Activated naive CD8-positive, alpha-beta T cell treated with anti-CD3 and anti-CD28 coated beads, Interleukin-2, amount 50 U/mL, for 24 hours (primary cell): ENCODE results near the gene PHOSPHO1.

Experiments
- ATAC-seq: fragments of 150-1000 bp; cut with Tn5 transposase; one replicate; pipeline ENCODE4 v1.10.0; 2021
- DNase-seq: peaks from one replicate; pipeline ENCODE4 v3.0.0; 2021
- H3K27ac Mint-ChIP-seq: one replicate; pipeline ENCODE4 v1.8.0; 2021; ENCODE audit warnings: mild to moderate bottlenecking, mixed read lengths
- H3K27me3 Mint-ChIP-seq: one replicate; pipeline ENCODE4 v1.8.0; 2021; ENCODE audit warnings: mixed read lengths
- H3K36me3 Mint-ChIP-seq: one replicate; pipeline ENCODE4 v1.8.0; 2021; ENCODE audit warnings: low read depth, mixed read lengths
- H3K4me1 Mint-ChIP-seq: one replicate; pipeline ENCODE4 v1.8.0; 2021; ENCODE audit warnings: mixed read lengths
- H3K4me3 Mint-ChIP-seq: one replicate; pipeline ENCODE4 v1.8.0; 2021; ENCODE audit warnings: mild to moderate bottlenecking, moderate library complexity, mixed read lengths
- H3K9me3 Mint-ChIP-seq: one replicate; pipeline ENCODE4 v1.8.0; 2021; ENCODE audit warnings: mixed read lengths

The PHOSPHO1 gene

DNA sequence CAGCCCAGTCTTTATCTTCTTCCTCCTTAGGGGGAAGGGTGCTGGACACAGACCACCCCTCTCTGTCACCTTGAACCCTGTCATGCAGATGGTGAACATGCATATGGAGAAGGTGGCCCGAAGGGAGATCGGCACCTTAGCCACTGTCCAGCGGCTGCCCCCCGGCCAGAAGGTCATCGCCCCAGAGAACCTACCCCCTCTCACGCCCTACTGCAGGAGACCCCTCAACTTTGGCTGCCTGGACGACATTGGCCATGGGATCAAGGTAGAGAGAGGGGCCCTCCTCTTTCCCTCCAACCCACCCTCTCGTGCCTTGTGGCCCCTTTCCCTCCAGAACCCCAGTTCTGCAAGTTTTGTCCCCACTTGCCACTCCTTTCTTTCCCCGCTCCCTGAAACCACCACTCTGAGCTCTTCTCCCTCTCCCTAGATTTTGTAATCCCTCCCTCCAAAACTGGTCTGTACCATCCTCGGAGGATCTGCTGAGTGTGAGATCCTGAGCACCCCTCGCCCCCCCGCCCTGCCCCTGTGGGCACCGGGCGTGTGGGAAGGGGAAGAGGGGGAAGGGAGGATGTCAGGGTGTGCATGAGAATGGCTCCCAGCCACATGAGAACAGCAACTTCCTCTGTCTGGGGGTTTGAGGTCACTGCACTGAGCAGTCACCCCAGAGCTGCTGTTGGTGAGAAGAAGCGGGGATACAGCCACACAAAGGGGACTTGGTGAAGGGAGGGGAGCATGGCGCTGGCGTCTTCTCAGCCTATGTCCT is 12.8 kb downstream of the PHOSPHO1 start:
- DNase-seq (peak; percentile 66), ATAC-seq (peak; percentile 69)
- peak overlapping the region; percentile 91 for H3K27ac Mint-ChIP-seq
- peaks cover 71% of the 10 kb centered on the region for H3K4me1 Mint-ChIP-seq
- no peaks in the 10 kb centered on the region for H3K27me3 Mint-ChIP-seq
- H3K9me3 Mint-ChIP-seq, result no peaks in the 10 kb centered on the region
- peaks cover 39% of the 10 kb centered on the region for H3K36me3 Mint-ChIP-seq
- peak overlapping the region; percentile 74 for H3K4me3 Mint-ChIP-seq

- Mint-ChIP-seq H3K36me3 (peaks cover 37% of the 10 kb centered on the region), H3K4me3 (peak overlapping the region; percentile 43), H3K27me3 (no peaks in the 10 kb centered on the region), H3K4me1 (peaks cover 74% of the 10 kb centered on the region), H3K9me3 (no peaks in the 10 kb centered on the region), H3K27ac (peak overlapping the region; percentile 50)
- ATAC-seq, result no peak
- no peak for DNase-seq
These were observed 13.5 kb downstream of the PHOSPHO1 start for GRCh38 chr17:49216953-49217650.

DNA sequence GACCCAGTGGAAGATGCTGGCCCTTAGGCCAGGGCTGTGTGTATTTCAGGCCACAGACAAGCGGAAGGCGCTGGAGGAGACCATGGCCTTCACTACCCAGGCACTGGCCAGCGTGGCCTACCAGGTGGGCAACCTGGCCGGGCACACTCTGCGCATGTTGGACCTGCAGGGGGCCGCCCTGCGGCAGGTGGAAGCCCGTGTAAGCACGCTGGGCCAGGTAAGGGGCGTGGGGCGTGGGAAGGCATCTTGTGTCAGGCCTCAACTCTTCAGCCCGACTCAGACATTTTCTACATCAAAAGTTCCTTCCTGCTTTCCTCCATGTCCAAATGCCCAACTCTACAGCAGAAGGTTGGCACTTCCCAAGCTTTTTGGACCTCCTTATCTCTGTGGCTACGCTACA is 14.1 kb downstream of the PHOSPHO1 start:
- Mint-ChIP-seq H3K27me3 (no peaks in the 10 kb centered on the region), H3K27ac (peak overlapping the region; percentile 53), H3K4me3 (peak overlapping the region; percentile 67), H3K36me3 (peaks cover 37% of the 10 kb centered on the region), H3K9me3 (no peaks in the 10 kb centered on the region), H3K4me1 (peaks cover 78% of the 10 kb centered on the region)
- DNase-seq, result no peak
- no peak for ATAC-seq

GRCh38 chr17:49214676-49215360 is 15.8 kb downstream of the PHOSPHO1 start:
- peak overlapping the region; percentile 73 for H3K4me3 Mint-ChIP-seq
- DNase-seq, result peak; percentile 35
- H3K36me3 Mint-ChIP-seq, result peaks cover 37% of the 10 kb centered on the region
- ATAC-seq, result no peak
- H3K4me1 Mint-ChIP-seq, result peaks cover 86% of the 10 kb centered on the region
- peak overlapping the region; percentile 87 for H3K27ac Mint-ChIP-seq
- no peaks in the 10 kb centered on the region for H3K27me3 Mint-ChIP-seq
- H3K9me3 Mint-ChIP-seq, result no peaks in the 10 kb centered on the region

GRCh38 chr17:49213847-49214246 is 16.7 kb downstream of the PHOSPHO1 start:
- peaks cover 35% of the 10 kb centered on the region for H3K36me3 Mint-ChIP-seq
- DNase-seq, result no peak
- H3K27me3 Mint-ChIP-seq, result no peaks in the 10 kb centered on the region
- peaks cover 86% of the 10 kb centered on the region for H3K4me1 Mint-ChIP-seq
- H3K4me3 Mint-ChIP-seq, result peak overlapping the region; percentile 90
- no peaks in the 10 kb centered on the region for H3K9me3 Mint-ChIP-seq
- ATAC-seq, result no peak
- peak overlapping the region; percentile 87 for H3K27ac Mint-ChIP-seq

GRCh38 chr17:49213399-49213798 is 17.2 kb downstream of the PHOSPHO1 start:
- H3K4me1 Mint-ChIP-seq, result peaks cover 85% of the 10 kb centered on the region

DNA sequence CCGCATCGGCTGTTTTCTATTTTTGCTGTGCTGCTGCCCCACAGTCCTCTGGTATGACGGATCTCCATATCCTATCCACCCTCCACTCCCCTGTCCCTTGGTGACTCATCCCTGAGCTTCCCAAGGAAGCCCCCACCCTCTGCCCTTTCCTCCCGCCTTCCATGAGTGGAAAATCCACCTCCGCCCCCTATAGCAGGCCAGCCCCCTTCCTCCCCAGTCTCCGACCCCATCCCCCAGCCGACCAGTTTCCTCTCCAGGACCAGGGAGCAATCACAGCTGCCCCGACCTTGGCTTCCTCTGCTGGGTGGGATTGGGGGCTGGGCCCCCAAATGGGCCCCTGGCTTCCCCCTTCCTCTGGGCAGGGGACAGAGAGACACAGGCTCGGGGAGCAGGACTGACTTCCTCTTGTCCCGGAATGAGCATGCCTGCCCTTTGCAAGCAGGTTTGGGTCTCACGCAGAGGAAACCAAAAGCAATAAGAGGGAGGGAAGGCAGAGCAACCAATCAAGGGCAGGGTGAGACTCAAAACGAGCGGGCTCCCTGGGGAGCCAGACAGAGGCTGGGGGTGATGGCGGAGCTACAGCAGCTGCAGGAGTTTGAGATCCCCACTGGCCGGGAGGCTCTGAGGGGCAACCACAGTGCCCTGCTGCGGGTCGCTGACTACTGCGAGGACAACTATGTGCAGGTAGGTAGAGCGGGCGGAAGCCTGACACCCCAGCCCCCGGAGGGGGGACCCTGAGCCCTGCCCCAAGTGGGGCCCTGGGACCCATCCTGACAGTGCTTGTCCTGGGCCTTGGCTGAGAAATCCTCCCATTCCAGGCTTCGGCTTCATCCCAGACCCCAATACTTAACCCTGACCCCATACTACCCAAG is 20.2 kb downstream of the PHOSPHO1 start, which contains the start of the genes ABI3 and GNGT2:
TSS of gene ABI3 (plus strand) at position 550 of the 872 bp plus-strand sequence. CDS start at position 568, 18 bp downstream.
TSS of gene GNGT2 (minus strand) at position 417 of the 872 bp plus-strand sequence. CDS start 3,152 bp downstream, outside the sequence.
- Mint-ChIP-seq H3K27ac (peak within 1 kb of the TSS; percentile 81), H3K9me3 (no peaks in the 10 kb centered on the region), H3K27me3 (no peaks in the 10 kb centered on the region), H3K36me3 (peaks cover 25% of the 10 kb centered on the region), H3K4me1 (peaks cover 62% of the 10 kb centered on the region), H3K4me3 (peak within 1 kb of the TSS; percentile 90)
- DNase-seq (peak; percentile 73), ATAC-seq (peak; percentile 91)

More at GRCh38 chr17:49213399-49213798, 17.2 kb downstream of the PHOSPHO1 start:
- Mint-ChIP-seq H3K36me3 (peaks cover 33% of the 10 kb centered on the region), H3K27ac (peak overlapping the region; percentile 87), H3K4me3 (peak overlapping the region; percentile 90), H3K9me3 (no peaks in the 10 kb centered on the region), H3K27me3 (no peaks in the 10 kb centered on the region)
- DNase-seq (no peak), ATAC-seq (no peak)

- Mint-ChIP-seq H3K36me3 (peaks cover 17% of the 10 kb centered on the region), H3K9me3 (no peaks in the 10 kb centered on the region), H3K4me1 (peaks cover 50% of the 10 kb centered on the region), H3K4me3 (peak overlapping the region; percentile 90), H3K27me3 (no peaks in the 10 kb centered on the region), H3K27ac (peak overlapping the region; percentile 81)
- DNase-seq (no peak), ATAC-seq (peak; percentile 13)
These were observed 21.5 kb downstream of the PHOSPHO1 start for GRCh38 chr17:49209061-49209571.

DNA sequence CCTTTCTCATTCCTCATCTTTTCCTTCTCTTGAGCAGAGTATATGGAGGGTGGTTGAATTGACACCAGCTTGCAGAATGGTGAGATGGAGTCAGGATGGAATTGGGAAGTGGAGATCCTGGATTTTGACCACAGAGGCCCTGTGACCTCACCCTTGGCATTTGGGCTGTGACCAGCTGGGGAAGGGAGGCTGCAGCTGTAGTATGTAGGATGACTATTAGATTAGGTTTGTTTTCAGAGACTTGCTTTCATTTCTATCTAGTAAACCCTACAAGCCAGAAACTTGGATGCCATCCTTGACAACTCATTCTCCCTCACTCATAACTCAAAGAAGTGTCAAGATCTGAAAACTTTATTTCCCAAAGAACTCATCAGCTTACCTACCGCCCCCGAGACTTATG is 26.1 kb downstream of the PHOSPHO1 start:
- H3K4me3 Mint-ChIP-seq, result no peak overlapping the region
- H3K9me3 Mint-ChIP-seq, result no peaks in the 10 kb centered on the region
- H3K27me3 Mint-ChIP-seq, result no peaks in the 10 kb centered on the region
- peaks cover 14% of the 10 kb centered on the region for H3K4me1 Mint-ChIP-seq
- no peak for ATAC-seq
- peaks cover 9% of the 10 kb centered on the region for H3K36me3 Mint-ChIP-seq
- DNase-seq, result no peak
- no peak overlapping the region for H3K27ac Mint-ChIP-seq

DNA sequence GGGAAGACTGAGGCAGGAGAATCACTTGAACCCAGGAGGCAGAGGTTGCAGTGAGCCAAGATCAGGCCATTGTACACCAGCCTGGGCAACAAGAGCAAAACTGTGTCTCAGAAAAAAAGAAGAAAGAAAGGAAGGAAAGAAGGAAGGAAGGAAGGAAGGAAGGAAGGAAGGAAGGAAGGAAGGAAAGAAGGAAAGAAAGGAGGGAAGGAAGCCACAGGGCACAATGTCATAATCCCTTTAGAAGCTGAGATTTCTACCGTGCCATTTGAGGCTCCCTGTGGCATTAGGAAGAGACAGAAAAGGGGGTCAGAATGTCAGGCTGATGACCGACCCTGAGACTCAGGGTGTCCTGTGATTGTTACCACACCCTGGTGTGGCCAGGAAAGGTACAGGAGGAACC is 26.8 kb downstream of the PHOSPHO1 start:
- ATAC-seq, result no peak
- H3K4me1 Mint-ChIP-seq, result peaks cover 7% of the 10 kb centered on the region
- H3K27ac Mint-ChIP-seq, result no peak overlapping the region
- peaks cover 9% of the 10 kb centered on the region for H3K36me3 Mint-ChIP-seq
- DNase-seq, result no peak
- H3K4me3 Mint-ChIP-seq, result no peak overlapping the region
- H3K27me3 Mint-ChIP-seq, result no peaks in the 10 kb centered on the region
- H3K9me3 Mint-ChIP-seq, result no peaks in the 10 kb centered on the region

DNA sequence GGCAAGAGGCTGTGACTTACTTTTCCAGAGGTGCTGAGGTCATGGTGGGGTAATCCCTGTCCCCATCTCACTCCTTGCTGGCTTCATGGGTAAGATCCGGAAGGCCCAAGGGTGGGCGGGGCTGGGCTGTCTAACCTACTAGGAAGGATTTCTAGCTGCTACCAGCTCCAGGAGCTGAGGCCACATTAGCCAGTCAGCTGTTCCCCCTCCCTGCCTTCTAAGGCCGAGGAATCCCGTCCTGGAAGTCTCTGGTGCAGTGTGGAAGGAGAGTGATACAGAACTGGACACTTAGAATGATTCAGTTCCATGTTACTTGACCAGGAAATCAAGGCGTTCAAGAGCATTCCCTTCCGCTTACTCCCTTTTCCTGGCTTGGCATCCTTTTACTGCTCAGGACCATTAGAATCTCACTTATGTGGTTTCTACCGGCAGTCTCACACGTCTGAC is 29.1 kb downstream of the PHOSPHO1 start:
- H3K4me1 Mint-ChIP-seq, result peaks cover 3% of the 10 kb centered on the region
- no peaks in the 10 kb centered on the region for H3K27me3 Mint-ChIP-seq
- no peaks in the 10 kb centered on the region for H3K9me3 Mint-ChIP-seq
- peaks cover 6% of the 10 kb centered on the region for H3K36me3 Mint-ChIP-seq
- ATAC-seq (no peak), DNase-seq (no peak)
- no peak overlapping the region for H3K27ac Mint-ChIP-seq
- no peak overlapping the region for H3K4me3 Mint-ChIP-seq

- no peak for DNase-seq
- Mint-ChIP-seq H3K4me1 (peaks cover 8% of the 10 kb centered on the region), H3K4me3 (no peak overlapping the region), H3K27me3 (no peaks in the 10 kb centered on the region), H3K27ac (no peak overlapping the region), H3K36me3 (no peaks in the 10 kb centered on the region), H3K9me3 (no peaks in the 10 kb centered on the region)
- ATAC-seq, result no peak
These were observed 30.0 kb downstream of the PHOSPHO1 start for GRCh38 chr17:49200423-49201083.

DNA sequence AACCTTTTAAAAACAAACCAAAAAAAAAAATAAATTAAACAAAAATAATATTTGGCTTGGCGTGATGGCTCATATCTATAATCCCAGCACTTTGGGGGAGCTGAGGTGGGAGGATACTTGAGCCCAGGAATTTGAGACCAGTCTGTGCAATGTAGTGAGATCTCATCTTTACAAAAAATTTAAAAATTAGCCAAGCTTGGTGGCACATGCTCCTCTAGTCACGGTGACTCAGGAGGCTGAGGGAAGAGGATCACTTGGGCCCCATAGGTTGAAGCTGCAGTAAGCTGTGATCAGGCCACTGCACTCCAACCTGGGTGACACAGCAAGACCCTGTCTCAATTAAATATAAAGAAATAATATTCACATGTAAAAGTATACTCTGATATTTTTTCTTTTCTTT is 32.4 kb downstream of the PHOSPHO1 start:
- DNase-seq, result no peak
- H3K4me1 Mint-ChIP-seq, result peaks cover 27% of the 10 kb centered on the region
- no peaks in the 10 kb centered on the region for H3K36me3 Mint-ChIP-seq
- ATAC-seq, result no peak
- no peaks in the 10 kb centered on the region for H3K27me3 Mint-ChIP-seq
- no peak overlapping the region for H3K4me3 Mint-ChIP-seq
- no peaks in the 10 kb centered on the region for H3K9me3 Mint-ChIP-seq
- H3K27ac Mint-ChIP-seq, result no peak overlapping the region
